HG03159 (cell line): ENCODE data around the gene COL27A1.

Experiments used
- ATAC-seq: cut with Tn5 transposase; IDR thresholded peaks from one replicate; pipeline ENCODE4 v1.9.1; 2021; ENCODE audit warnings: mild to moderate bottlenecking, moderate library complexity; ENCODE audit not compliant: unreplicated experiment

Gene COL27A1

DNA sequence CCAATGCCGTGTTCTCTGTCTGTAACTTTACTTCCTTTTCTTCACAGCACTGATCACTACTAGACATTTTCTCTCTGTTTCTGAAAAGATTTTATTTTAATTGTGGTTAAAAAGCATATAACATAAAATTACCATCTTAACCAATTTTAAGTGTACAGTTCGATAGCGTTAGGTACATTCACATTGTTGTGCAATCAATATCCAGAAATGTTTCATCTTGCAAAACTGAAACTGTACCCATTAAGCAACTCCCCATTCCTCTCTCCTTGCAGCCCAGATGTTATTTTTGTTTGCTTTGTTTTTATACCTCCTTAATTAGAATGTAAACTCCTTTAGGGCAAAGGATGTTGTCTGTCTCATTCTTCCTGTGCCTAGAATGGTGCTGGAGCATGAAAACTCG, 47.5 kb downstream of the COL27A1 start:
- no peak for ATAC-seq

DNA sequence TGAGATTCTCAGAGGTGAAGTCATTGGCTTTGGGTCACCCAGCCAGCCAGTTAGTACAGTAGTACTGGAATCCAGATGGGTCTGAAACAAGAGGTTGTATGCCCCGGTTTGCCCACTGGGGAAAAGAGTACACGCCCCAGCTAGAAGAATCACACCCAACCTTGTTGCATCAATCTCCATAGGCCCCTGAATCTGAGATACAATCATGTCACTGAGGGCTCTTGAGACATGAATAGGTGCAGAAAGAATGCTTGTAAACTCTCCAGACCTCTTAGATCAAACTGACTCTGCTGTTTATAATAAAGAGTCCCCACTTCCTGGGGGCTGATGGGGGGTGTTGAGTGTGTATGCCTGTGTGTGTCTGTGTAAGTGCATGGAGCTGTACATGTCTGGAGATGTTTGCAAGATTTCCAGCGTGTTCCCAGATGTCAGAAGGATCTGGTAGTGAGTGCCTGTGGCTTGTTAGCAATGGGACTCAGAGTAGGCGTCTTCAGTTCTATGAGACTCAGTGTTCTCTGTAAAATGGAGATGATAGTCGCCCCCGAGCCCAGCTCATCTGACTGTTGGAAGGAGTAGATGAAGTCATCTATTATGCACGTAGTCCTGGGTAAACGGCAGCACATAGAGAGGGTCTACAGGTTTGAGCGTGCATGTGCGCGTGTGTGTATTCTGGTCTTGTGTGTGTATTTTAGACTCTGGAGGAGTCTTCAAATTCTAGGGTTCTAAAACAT, 48.2 kb downstream of the COL27A1 start:
- ATAC-seq: no peak

DNA sequence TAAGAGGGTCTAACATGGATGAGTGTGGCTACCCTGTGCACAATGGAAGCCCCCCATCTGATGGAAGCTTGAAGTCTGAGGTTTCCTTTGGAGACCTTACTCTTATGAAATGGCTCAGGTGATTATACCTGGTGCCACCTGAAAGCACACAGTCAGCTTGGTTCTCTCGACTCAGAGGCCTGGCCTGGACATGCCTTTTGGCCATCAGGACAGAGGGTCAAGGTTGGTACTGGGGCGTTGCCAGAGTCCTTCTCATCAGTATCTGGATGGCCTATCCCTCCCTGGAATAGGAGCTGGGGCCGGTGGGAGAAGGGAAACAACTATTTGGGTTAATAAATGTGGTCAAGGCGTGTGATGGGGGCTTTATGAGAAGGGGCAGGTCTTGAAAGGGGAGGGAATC, 48.9 kb downstream of the COL27A1 start:
- ATAC-seq: no peak

DNA sequence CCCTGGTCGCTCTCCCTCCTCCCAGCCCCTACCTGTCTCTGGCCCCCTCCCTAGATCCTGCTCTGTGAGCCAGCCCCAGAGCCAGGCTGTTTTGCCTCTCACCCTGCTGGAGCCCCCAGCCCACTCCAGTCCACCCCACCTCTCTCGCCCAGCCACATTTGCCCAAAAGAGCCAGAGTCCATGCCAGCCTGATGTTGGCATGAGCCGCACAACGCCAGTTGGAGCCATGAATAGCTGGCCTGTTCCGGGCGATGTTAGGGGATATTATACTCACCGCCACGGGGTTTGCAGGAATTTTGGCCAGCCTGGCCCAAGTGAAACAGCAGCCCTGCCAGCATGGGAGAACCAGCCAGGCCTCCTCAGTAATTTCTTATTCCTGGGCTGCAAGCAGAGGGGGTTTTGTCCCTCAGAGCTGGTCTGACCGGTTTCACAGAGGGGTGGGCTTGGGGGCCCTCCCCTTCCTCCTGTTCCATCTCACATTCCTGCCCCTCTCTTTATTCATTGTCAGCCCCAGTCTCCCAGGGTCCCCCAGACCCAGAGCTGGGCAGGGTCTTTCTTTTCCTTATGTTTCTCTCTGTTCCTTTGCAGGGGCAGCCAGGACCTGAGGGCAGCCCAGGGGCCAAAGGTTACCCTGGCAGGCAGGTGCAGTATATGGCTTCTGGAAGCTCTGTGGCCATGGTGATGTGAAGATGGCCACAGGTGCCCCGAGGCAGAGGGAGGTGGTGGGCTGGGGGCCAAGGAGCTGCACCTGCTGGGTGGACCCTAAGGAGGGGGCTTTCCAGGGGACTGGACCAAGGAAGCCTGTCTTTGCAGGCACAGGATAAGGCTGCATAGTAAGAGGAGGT, 50.1 kb downstream of the COL27A1 start:
- ATAC-seq: no peak

DNA sequence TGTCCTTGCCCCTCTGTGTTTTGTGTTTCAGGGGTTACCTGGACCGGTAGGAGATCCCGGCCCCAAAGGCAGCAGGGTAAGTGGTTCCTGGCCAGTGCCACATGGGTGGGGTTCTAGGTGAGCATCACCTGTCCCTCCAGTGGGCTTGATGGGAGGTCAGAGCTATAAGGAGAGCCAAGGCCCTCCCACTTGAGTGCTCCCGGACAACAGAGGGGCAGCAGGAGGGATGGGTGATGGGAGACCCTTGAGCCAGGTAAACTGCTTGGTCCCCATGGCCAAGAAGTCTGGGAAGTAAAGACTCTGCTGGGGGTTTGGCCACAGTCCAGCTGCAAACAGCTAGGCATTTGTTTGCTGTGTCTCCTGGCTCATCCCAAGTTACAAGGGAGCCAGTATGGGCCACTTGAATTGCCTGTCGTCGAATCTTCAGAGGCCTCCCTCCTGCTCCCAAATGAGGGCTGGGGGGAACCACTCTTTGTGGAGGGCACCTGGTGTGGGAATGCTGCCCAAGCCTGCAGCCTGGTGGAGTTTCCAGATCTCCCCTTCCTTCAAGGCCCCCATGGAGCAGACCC, 51.0 kb downstream of the COL27A1 start:
- ATAC-seq: no peak

DNA sequence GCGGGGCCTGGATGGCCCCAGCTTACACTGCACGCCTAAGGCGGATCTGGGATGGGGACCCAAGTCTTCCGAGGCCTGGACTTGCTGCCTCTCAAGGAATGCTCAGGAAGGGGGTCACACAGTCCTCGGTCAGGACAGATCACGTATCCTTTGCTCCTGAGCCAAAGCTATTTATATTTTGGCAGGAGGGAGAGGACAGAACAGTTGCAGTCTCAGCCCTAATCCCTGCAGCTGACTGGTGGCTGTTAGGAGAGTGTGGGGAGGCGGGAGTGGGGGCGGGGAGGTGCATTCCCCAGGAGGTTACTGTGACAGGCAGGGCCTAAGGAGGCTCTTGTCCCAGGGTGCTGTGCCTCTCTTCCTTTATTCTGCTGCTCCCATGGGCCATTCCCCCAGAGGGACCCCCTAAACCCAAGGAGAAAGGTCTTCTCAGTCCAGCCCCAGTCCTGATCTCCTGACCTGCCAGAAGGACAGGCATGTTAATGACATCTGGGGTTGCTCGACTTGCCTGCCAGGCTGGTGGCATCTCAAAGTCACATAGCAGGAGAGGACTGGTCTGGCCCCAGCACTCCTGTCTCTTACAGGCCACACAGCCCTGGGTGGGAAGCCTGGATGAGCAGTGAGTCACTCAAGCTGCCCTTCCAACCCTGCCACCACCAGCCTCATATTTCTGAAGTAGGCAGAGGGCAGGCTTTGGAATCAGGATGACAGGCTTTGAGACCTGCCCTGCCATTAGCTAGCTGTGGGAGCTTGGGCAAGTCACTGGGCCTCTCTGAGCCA, 51.9 kb downstream of the COL27A1 start:
- no peak for ATAC-seq

DNA sequence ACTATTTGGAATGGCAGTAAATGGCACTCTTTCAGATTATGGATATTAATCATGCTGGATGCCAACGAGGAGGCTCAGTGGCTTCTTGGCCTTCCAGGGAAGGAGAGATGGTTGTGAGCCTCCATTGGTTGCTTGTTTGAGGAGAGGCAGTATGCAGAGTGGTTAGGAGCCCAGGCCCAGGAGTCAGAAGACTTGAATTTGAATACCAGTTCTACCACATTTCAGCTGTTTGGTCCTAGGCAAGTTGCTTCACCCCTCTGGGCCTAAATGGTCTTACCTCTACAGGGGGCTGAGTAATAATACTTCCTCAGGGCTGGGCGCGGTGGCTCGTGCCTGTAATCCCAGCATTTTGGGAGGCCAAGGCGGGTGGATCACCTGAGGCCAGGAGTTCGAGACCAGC, 52.5 kb downstream of the COL27A1 start:
- no peak for ATAC-seq

DNA sequence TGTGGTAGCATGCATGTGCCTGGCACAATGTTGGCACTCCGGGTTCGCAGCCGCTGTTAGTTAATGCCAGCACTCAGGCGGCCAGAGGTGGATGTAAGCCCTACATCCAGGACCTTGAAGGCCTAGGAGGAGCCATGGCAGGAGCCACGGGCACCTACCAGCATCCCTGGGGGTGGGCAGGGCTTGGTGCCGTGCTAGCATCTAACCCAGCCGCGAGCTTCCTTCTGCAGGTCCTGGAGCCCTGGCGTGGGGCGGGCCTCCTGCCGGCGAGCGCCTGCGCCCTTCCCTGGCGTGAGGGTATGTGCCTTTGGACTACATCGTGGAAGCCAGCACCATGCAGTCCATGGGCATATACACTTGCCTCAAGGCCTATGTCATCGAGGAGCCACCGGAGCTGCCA, 53.8 kb downstream of the COL27A1 start:
- ATAC-seq: no peak

DNA sequence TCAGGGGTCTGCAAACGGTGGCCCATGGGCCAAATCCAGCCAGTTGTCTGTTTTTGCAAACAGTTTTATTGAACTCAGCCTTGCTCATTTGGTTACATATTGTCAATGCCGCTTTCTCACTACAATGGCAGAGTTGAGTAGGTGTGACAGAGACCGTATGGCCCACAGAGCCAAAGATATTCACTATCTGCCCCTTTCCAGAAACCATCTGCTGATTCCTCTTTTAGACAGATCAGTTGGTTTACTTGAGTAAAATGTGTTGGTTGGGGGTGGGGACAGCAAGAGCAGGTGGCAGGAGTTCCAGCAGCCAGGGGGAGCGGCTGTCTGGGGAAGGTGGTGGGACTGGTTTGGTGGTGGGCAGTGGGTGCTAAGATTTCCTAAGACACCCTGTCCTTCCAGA, 54.8 kb downstream of the COL27A1 start:
- ATAC-seq: no peak

DNA sequence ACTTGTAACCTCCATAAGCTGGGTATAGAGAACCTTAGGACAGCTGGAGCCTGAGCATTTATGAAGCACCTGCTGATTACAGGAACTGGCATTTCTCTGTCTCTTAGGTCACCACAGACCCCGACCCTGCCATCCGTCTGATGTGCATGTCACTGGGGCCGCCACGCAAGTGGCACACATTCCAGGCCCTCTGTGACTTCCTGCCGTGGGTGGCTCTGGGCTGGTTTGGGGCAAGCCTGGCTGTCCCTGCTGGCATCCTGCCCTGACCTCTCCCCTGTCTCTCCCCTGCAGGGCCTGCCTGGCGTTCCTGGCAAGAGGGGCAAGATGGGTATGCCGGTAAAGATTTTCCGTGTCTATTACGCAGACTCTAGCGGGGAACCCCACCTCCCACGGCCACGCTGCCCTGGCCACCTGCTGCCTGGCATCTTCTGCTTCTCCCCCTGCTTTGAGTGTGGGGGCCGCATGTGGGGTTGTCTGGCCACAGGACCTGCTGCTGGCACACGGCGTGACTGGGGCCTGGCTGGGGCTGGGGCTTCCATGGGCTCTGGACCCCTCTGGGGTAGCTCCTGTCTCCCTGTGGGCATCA, 55.4 kb downstream of the COL27A1 start:
- ATAC-seq: no peak

DNA sequence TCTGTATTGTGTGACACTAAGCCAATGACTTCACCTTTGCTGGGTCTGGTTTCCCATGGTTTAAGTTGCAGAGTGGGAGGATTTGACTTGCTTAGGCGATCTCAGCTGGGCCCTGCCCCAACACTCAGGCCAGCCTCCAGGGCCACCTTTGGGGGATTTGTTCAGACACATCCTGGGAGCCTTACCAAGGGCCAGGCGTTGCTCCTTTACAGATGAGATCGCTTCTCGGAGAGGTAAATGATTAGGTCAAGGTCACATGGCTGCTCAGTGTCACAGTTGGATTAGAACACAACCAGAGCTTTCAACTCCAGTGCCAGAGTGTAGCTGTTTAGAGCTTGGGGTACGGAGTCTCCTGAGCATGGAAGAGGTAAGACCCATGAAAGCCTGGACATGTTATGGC, 57.5 kb downstream of the COL27A1 start:
- ATAC-seq: no peak

DNA sequence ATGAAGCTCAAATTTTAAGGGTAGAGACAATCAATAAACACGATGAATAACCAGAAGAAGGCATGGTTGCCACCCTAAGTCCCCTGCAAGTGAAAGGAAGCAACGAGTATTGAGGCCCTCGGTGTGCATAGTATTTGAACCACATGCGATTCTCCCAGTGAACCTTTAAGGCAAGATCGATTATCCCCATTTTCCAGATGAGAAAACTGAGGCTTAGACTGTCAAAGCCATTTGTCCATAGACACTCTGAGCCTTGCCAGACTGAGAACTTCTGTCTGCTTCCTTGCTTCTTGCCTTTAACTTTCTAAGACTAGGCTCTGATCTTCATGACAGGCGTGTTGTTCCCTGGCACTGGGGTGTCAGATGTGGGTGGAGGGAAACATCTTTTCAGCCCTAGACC, 58.2 kb downstream of the COL27A1 start:
- no peak for ATAC-seq

DNA sequence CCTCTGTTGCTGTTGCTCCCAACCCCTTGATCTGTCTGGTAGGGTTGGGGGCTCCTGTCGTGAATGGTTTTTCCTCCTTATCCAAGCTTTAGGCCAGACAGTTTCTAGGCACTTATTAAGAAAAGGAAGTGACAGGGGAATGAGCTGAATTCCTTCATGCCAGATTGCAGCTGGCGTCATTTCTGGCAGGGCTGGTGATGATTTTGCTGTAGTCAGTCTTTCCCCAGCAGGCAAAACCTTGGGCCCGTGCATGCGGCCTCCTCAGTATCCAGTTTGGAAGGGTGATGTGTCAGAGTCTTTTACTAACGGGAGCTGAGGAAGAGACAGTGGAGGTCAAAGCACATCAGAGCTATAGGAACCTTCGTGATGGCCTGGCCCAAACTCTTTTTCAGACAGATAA, 58.8 kb downstream of the COL27A1 start:
- no peak for ATAC-seq

DNA sequence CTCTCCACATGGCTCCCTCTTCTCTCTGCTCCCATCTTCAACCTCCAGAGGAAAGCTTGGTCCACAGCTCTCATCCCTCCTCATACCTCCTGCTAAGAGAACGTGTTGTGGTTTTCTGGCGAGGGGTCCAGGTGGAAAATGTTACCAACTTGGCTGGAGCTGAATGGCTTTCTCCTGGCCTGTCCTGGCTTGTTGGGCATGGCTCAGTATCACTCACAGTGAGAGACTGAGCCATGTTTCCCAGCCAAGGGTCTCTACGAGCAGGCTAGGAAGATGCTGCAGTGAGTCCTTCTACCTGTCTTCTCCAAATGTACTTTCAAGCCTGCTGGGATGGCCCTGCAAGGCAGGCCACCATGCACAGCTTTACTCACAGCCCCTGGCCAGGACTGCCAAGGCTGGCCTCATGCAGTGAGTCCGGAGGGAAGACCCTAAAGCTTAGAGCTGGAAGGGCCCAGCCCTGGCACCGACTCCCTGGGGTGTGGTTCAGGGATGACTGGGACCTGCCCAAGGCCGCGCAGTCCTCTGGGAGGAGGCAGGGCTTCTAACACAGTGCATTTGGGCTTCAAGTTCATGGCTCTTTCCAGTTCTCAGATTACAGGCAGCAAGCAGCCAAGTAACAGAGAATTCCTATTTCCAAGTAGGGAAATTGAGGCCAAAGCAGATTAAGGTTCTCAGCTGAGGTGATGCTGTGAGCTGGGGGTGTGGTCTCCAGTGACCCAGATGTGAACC, 59.5 kb downstream of the COL27A1 start:
- no peak for ATAC-seq

DNA sequence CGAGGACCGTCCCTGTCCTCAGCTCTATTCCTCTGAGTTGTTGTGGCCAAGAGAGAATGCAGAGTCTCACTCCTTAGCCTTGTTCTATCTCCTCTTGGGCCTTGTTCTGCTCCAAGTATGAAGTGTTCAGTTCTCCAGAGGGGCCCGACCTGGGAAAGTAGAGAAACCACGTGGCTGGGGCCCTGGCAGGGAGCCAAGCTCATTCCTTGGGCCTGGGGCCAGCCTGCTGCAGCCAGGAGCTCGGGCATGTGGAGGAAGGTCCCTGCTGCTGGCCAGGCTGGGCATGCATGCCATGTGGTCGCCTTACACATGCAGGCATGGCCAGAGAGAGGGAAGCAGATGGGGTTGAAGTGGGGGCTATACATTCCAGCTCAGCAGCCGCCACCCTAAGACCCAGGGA, 60.7 kb downstream of the COL27A1 start:
- ATAC-seq: no peak

DNA sequence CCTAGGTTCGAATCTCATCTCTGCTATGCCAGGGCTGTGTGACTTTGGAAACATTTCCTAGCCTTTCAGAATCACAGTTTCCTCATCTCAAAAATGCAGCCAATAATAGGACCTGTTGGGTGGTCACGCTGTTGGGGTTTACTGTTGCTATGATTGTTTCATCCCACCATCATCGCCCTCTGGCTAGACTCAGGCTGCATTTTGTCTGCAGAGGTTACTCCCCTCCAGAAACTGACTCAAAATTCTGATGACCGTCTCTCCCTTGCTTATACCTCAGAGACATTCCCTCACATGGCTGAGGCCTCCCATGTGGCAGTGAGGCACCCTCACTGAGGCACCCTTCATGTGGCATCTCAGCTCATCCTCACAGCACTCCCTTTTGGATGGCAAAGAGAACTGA, 61.6 kb downstream of the COL27A1 start:
- ATAC-seq: no peak

DNA sequence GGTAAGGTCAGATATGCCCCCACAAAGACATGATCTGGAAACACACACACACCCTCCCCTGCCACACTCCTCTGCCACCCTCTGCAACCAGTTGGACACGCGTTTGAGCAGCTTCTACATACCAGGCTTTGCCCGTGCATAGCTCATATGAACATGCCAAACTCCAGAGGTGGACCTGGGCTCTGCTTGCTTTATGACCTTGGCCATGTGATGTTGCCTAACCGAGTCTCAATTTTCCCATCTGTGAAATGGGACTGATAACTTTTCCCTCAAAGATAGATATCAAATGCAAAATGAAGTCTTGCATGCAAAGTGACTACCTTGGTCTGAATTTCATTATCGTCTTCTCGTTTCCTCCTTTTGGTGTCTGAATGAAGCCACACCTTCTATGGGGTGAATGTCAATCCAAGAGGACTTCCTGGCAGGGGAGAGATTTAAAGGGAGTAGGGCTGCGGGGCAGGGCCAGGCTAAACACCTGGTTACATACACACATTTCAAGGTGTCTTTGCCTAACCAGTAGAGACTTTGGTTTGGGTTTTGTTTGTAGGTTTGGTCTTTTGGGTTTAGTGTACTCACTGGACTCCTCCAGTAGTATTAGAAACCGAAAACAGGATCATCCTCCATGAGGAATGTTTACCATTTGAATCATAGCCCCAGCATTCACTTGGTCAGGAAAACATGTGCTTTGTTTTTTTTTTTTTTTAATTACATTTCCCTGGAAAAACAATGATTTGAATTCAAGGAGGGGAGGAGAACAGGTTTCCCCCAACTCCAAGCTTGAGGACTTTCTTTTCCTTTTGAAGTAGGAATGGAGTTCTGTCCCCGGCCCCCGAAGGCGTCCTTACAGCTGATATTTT, 63.2 kb downstream of the COL27A1 start:
- ATAC-seq: no peak

DNA sequence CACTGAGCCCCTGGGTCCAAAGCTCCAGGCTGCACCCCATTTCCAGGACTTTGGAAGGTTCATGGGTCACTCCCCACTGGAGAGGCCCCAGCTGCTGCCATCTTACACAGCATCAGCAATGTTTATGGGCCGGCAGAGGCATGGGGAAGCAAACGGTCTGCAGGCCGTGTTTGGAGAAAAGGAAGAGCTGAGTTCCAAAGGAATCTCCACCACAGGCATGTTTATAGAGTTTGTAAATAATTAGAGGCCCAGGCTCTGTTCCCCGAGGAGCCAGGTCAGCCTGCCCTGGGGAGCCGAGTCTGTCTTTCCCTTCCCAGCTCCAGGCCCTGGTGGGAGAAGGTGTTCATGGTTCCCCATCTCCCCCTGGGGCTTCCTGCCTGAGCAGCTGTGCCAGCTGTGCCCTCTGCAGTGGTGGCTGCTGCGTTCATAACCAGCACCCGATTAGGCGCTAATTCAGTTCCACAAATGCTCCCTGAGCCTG, 64.8 kb downstream of the COL27A1 start:
- no peak for ATAC-seq
